Endometrial microvascular endothelial cells (primary cell): ENCODE measurements around the gene BEND3. TPM values are rescaled to one million over a fixed set of nuclear protein-coding genes. Genes with fewer than 3 reads are reported as not detected.
"Not testable (repeated sequence)": the region's sequence is repeated elsewhere in the genome, so short reads cannot be mapped to it uniquely, and the experiment has no call there.

Source experiments
- in situ Hi-C: cut with HindIII; loops from 2 replicates; pipeline ENCODE4 v1.10.0; 2017; ENCODE audit warnings: low sequenced_read_pairs, low pct_unique_long_range_greater_than_20kb; ENCODE audit errors: inconsistent ontology term
- total RNA-seq: library from RNA; depleted of rRNA; stranded (reverse); fragments of >200 nt; gene quantifications from one replicate; pipeline ENCODE4 v1.2.3, GENCODE V29; 2015; ENCODE audit errors: inconsistent ontology term

Gene BEND3
- total RNA-seq, 1 donor from 2014 or later = 1.1 TPM

DNA sequence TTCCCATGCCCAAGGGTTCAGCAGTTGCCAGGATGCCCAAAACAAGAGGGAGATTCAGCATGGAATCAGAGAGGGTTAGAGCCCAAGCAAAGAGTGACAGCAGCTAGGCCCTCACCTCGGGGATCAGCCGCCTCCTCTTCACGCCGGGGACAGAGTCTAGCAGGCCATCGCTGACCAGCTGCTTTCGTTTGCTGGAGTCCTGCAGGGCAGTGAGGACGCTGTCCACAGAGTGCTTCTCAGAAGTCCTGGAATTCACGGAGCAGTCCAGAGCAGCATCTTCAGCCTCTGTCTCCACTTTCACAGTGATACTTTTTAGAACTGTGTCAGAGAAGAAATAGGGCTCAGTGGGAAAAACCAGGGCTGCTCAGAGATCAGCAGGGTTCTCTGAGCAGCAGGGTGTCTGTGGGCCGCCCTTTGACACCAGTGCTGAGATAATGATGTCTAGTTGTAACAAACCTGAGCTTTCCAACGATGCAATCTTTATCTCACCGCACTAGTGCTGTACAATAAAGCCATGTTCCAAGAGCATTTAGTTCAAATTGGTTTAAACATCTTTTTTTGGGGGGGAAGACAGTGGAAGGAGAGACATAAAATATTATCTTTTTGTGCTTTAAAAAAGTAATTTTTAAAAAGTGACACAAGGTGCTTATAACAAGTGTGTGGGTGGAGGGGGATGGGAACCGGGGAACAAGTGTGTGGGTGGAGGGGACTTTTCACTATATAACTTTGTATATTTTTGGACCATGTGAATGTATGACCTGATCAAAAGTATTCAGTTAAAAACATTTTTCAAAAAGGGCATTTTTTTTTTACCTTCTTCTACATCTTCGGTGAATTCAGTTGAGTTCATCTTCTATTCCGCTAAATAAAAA lies 16.6 kb downstream of the BEND3 start:
- in situ Hi-C loops = no loop called here

DNA sequence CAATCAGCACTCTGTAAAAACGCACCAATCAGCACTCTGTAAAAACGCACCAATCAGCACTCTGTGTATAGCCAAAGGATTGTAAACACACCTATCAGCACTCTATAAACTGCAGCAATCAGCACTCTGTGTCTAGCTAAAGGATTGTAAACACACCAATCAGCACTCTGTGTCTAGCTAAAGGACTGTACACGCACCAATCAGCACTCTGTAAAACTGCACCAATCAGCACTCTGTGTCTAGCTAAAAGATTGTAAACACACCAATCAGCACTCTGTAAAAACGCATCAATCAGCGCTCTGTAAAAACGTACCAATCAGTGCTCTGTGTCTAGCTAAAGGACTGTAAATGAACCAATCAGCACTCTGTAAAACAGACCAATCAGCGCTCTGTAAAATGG lies 30.9 kb downstream of the BEND3 start:
- in situ Hi-C loops = not testable (repeated sequence)

DNA sequence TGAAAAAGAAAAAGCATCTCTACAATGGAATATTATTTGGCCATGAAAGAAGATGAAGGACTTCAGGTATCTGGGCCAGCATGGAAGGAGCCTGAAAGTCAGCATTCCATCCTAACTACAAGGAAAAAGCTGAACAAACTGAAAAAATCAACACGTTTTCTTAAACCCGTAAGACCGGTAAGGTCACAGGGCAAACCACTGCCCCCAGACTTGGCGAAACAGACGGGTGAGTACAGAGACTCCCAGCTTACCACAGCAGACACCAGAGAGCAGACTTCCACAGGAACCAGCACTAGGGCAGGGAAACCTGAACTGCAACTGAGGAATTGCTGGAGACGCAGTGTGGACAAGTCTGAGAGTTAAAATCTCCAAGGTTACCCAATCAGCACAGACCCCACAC lies 31.4 kb downstream of the BEND3 start:
- in situ Hi-C loops = no loop called here

DNA sequence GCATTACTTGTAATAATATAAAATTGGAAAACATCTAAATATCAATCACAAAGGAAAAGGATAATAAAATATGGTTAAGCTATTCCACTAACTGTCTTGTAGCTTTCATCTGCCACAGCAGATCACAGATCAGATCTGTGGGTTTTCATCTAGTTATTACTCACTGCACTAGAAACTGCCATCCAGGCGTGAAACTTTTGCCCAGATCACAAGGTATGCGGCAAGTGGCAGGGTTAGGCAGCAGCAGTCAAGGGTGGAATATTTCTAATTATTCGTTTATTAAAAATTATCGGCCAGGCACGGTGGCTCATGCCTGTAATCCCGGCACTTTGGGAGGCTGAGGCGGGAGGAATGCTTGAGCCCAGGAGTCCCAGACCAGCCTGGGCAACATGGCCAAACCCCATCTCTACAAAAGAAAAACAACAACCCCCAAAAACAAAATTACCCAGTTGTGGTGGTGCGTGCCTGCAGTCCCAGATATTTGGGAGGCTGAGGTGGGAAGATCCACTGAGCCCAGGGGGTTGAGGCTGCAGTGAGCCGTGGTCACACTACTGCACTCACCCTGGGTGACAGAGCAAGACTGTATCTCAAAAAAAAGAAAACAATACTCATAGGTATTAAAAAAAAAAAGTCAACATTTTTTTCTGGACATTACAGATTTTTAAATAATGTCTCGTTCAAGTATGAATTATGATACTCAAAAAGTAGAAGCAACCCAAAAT lies 32.1 kb downstream of the BEND3 start:
- in situ Hi-C loops = no loop called here

DNA sequence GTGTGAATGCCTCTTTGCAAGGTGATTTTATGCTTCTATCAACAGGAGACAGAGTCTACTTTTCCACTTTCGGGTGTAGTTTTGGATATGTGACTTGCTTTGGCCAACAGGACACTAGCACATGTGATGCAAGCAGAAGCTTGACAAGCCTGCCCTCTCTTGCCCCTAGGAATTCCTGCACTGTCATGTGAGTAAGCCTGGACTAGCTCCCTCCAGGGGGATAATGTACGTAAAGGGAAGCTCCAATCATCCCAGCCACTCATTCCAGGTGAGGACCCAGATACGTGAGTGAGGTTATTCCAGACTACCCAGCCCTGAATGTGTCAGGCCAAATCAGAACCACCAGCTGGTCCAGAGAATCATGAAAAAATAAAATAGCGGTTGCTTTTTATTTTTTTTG lies 33.3 kb downstream of the BEND3 start:
- in situ Hi-C loops = no loop called here

DNA sequence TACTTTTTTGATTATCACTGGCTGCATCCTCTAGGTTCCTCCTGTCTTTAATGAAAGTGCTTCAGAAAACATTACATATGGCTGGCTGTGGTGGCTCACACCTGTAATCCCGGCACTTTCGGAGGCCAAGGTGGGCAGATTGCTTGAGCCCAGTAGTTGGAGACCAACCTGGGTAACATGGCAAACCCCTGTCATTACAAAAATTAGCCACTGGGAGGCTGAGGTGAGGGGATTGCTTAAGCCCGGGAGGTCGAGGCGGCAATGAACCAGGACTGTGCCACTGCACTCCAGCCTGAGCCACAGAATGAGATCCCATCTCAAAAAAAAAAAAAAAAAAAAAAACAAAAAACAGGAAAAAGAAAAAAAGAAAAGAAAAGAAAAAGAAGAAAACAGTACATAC lies 35.3 kb downstream of the BEND3 start:
- in situ Hi-C loops = no loop called here

DNA sequence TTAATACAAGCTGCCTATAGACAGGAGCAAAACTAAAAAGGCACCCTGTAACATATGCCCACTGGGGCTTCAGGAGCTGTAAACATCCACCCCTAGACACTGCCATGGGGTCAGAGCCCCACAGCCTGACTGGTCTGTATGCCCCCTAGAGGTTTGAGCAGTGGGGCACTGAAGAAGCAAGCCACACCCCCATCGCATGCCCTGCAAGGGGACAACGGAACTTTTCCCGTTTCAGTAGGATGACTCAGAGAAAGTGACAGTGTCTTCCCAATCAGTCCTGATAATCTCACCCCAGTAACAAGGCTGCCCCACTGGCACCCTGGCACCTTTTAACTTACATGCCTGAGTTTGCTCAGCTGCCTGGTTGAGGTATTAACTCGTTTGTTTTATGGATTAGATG lies 35.9 kb downstream of the BEND3 start:
- in situ Hi-C loops = no loop called here

DNA sequence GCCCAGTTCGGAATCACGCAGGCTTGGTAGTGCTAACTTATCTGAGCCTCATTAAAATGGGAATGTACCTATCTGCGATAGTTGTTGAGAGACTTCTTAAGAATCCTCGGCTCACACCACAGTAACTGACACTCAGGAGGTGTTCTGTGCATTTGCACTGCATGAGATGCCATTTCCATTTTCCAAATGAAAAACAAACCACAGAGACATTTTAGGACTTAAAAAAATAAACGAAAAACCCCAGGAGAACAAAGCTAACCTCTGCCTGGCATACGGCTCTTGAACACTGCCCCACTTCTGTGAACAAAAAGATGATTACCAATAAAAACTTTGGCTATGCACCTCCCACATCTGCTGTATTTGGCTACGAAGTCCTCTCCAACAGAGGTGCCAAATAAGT lies 37.6 kb downstream of the BEND3 start:
- in situ Hi-C loops = no loop called here

DNA sequence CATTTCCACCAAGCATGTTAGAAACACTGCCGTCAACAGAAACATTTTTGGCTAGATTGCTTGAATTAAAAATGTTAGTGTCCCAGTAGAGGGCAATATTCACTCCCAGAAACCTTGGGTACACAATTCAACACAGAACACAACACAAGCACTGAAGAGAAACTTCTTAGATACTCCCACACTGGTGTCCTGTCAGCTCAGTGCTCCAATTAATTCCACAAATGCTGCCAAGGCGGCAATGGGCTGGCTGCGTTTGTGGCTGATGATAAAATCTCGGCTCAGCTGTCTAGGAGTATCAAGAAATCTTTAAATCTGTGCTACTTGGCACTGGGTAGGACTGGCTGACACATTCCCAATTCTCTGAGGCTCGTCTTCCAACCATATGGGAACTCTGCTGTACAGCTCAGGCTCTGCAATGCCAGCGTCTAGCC lies 39.3 kb downstream of the BEND3 start:
- in situ Hi-C loops = no loop called here

DNA sequence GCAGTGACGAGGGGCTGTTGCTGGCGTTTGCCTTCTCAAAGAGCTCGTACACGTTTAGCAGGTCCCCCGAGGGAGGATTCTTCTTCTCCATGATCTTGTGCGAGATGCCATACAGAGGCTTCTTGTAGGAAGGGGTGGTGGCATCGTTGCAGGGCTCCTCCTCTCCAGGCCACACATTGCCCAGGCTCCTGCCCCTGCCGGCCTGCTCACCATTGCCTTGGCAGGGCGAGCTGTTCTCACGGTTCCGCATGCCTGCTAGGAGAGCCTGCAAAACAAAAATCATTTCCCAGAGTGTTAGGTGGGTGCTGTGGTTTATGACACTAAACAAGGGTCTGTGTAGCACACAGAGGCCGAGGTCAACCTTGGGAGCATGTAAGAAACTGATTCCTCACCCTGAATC lies 44.6 kb downstream of the BEND3 start:
- in situ Hi-C loops = no loop called here

DNA sequence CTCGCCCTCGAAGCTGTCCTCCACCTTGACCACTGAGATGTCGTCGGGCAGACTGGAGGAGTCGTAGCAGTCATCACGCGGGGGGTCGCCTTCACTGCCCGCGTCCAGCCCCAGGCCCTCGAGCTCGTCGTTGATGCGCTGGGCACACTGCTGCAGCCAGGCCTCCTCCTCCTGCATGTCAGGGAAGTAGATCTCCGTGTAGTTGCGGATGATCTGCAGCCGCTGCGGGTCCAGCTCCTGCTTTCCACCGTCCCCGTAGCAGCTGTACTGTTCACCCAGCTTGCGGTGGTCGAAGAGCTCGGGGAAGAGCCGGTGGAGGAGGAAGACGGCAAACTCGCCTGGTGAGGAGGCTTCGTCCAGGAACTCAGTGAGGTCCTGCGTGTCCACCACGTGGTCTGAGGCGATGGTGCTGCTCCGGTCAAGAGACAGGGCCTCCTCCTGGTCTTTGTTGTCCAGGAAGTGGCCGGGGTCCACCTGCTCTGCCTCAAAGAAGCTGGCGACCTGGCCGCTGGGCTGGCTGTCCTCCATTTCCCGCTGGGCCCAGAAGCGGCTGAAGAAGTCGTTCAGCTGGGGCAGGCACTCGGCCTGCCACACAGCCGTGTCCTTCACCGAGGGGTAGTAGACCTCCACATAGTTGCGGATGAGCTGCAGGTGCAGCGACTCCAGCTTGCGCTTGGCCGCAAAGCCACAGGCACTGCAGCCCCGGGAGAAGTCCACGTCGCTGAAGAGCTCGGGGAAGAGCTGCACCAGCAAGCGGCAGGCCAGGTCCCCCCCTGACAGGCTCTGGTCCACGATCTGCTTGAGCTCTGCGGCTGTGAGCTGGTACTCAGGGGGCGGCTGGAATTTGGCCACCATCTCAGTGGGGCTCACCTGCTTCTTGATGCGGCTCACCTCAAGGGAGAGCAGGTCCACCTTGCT lies 45.4 kb downstream of the BEND3 start:
- in situ Hi-C loops = no loop called here

DNA sequence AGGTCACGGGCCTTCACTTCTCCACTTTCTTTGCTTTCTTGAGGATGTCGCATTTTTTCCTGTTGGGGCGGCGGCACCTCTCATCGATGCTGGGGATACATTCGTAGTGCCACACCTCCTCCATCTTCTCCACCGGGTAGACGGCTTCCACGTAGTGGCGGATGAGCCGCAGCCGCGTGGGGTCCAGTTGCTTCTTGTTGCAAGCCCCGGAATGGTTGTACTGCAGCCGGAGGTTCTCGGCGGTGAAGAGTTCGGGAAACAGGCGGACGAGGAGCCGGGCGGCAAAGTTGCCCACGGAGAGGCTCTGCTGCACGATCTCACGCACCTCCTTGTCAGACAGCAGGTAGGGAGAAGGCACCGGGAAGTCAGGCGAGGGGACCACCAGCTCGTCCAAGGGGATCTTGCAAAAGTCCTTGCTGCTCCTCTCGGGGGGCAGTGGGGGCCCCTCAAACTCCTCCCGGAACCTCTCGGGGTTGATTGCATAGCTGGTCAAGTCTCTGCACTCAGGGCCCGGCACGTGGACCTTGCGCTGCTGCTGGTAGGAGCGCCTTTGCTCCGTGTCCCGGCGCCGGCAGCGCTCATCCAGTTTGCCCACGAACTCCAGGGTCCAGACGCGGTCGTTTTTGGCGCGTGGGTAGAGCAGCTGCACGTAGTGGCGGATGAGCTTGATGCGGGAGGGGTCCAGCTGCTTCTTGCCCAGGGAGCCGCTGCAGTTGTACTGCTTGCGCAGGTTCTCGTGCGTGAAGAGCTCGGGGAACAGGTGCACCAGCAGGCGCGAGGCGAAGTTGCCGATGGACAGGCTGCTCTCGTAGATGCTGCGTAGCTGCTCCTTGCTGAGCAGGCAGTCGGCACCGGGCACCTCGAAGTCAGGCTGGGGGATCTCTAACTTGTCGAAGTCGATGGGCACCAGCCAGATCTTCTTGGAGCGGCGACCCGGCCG lies 46.4 kb downstream of the BEND3 start:
- in situ Hi-C loops = no loop called here

DNA sequence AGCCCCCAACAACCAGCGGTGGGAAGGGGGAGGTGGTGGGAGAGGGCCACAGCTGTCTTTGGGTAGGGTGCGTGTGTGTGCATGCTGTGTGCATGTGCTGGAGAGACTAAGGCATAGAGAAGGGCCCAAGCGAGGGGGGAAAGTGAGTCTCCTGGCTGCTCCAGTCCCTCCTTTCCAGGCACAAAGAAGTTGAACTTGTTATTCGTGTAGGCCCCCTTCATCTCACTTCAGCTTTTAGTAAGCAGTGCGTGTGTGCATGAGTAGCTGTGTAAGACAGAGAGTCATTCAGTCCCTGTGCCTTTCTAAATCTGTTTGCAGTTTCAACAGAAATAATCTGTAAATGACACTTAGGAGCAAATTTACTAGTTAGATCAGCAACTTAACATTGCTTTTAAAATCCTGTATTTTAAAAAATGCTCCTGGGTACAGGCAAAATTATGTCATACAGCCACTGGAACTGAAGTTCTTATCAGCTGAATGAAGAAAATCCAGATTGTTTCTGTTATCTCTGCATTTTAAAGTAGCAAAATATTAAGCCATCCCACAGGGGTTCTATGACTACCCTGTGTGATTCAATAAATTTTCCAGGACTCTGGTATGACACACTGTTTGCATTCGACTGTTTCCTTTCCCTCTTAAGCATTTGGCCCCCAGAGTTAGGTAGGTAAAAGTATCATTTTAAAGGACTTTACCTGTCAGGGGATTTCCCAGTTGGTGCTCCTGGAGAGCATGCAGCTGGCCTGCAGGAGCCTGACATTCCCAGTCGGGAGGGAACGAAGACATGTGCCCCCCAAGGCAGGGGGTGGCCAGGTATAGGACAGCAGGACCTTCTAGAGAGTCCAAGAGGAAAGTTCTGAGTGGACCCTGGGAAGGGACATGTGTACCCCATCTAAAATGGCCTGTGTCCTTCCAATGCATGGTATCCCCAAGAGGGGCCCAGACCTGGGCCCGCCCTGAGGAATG lies 48.3 kb downstream of the BEND3 start:
- in situ Hi-C loops = no loop called here

DNA sequence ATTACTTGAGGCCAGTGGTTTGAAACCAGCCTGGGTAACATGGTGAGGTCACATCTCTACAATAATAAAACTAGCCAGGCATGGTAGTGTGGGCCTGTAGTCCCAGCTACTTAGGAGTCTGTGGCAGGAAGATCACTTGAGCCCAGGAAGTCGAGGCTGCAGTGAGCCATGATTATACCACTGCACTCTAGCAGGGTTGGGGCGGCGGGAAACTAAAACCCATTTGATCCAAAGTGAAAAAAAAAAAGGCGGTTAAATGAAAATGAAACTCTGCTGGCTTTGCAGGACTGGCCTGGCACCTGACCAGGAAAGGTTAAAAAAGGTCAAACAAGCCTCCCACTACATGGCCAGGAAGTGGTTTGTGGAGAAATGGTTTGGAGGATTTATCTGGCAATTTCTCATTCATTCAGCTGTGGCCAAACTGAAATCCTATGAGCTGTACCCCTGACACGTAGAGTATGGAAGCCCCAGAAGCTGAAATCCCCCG lies 50.7 kb downstream of the BEND3 start:
- in situ Hi-C loops = no loop called here

DNA sequence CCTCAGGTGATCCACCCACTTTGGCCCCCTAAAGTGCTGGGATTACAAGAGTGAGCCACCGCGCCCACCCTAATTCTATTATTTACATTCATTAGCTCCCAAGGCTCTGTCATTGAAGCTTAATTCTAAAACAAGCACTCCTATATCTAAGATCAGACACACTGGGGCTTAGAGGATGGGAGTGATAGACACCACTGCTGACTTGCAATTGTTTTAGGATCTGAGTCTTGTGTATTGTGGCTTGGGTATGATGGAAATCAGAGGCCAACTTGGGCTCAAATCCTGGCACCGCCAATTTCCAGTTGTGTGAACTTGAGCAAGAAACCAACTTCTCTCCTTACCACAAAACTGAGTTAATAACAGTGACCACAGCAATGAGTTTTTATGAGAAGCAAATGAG lies 52.6 kb downstream of the BEND3 start:
- in situ Hi-C loops = no loop called here

DNA sequence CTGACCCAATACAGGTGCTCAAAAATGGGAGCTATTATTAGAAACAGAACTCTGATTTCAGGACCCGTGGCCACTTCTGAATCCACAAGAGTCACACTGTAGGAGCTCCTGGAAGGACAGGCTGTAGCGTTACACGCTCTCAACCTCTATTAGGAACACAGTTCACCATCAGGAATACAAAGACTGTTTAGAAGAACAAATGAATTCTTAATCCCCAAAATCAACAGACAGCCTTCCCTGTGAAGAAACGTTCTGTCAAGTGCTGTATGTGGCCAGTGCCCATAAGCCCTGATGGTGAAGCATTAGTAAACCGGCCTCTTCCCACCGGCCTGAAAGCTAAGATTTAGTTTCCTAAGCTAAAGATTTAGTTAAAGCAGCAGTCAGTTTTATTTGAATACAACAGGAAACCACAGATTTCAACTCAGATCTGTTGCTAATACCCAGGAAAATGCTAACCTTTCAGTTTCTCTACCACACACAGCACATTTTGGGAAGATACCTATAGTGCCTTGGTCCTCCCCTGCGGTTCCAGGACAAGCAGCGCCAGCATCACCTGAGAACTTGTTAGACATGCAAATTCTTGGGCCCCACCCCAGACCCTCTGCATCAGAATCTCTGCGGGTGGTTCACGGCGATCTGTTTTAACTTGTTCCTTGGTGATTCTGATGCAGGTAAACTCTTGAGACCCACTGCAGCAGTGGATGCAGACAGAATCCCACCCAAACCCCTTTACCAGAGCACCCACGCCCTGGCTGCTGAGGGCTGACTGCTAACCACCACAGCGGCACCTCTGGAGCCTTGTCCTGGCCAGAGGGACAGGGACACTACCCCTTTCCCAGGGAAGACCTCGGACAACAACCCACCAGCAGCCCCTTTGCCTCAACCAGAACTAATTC lies 53.9 kb downstream of the BEND3 start:
- in situ Hi-C loops = no loop called here
